PFSK-1 (cell line): ENCODE data around the gene SLC6A8.

Experiments used
- SIN3A ChIP-seq: IDR thresholded peaks from 2 replicates; pipeline ENCODE4 v1.6.1; 2012; ENCODE audit warnings: mild to moderate bottlenecking, low read length, moderate library complexity, borderline replicate concordance; ENCODE audit not compliant: insufficient read depth
- TAF1 ChIP-seq: IDR thresholded peaks from 2 replicates; pipeline ENCODE4 v1.6.1; 2012; ENCODE audit warnings: low read length, control low read depth, borderline replicate concordance; ENCODE audit not compliant: insufficient read depth

DNA sequence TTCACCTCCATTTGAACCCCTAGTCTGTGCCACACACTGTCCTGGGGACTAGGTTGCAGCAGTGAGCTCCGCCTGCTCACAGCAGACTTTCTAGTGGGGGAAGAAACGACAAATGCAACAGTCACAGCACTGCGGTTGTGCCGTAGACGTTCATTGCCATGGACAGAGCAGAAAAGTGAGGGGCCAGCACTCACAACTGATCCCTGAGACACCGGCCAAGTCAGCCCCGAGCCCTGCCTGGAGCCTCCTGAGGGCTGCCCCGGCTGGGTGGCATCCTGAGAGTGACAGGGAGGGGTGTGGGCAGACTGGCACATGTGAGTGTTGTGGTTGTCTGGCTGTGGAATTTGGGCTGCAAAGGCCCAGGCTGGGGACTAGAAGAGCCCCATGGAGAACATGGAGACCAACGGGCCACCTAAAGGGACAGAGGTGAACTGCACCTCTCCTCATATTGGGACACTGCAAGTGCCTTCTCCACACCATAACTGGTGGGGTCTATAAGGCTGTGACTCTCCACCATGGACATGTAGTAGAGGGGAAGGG lies 36.1 kb upstream of the SLC6A8 start:
- no peak for TF ChIP-seq SIN3A
- no peak for TF ChIP-seq TAF1
